CD14-positive monocyte (primary cell): ENCODE results near the gene ADGRL4. TPM values are rescaled to one million over a fixed set of nuclear protein-coding genes. Genes with fewer than 3 reads are reported as not detected.

Experiments
- DNase-seq, 3 donors: peaks; one replicate each; pipeline ENCODE4 v3.0.0-alpha.2; 2011 to 2022
- H2AFZ ChIP-seq: 2 replicates; pipeline ENCODE4 v1.6.0; 2012; ENCODE audit warnings: mild to moderate bottlenecking, low read depth, low read length, inconsistent platforms; ENCODE audit not compliant: insufficient read depth, poor library complexity, severe bottlenecking
- H3K27ac ChIP-seq, 2 donors: 1 replicate in 1 of 2; 2 replicates in 1 of 2; pipeline ENCODE4 v1.5.1; 2012 to 2013; ENCODE audit warnings: low read length in 2 of 2, control low read depth in 1 of 2, inconsistent platforms in 1 of 2, low read depth in 1 of 2, mild to moderate bottlenecking in 1 of 2
- H3K27me3 ChIP-seq, 2 donors: one replicate each; pipeline versions ENCODE4 v1.6.0 to v1.6.1; 2011 to 2013; ENCODE audit warnings: low read length in 2 of 2; ENCODE audit not compliant: control insufficient read depth in 2 of 2, insufficient read depth in 2 of 2
- H3K36me3 ChIP-seq, 2 donors: replicated peaks in 1 of 2; 1 replicate in 1 of 2; 2 replicates in 1 of 2; pipeline versions ENCODE4 v1.5.1 to v1.6.1; 2012 to 2013; ENCODE audit warnings: low read length in 2 of 2, control low read depth in 1 of 2, inconsistent platforms in 1 of 2, mild to moderate bottlenecking in 1 of 2; ENCODE audit not compliant: insufficient read depth in 2 of 2, control insufficient read depth in 1 of 2
- H3K4me1 ChIP-seq, 2 donors: 1 replicate in 1 of 2; 2 replicates in 1 of 2; pipeline versions ENCODE4 v1.5.1 to v1.6.1; 2012 to 2013; ENCODE audit warnings: low read length in 2 of 2, control low read depth in 1 of 2, inconsistent platforms in 1 of 2, mild to moderate bottlenecking in 1 of 2, moderate library complexity in 1 of 2; ENCODE audit not compliant: insufficient read depth in 2 of 2, control insufficient read depth in 1 of 2
- H3K4me2 ChIP-seq: replicated peaks from 2 replicates; pipeline ENCODE3; 2012; ENCODE audit warnings: low read length, moderate library complexity, mild to moderate bottlenecking; ENCODE audit not compliant: poor library complexity, severe bottlenecking; ENCODE audit errors: extremely low read depth
- H3K4me3 ChIP-seq, 3 experiments: fragments of 200-600 bp in 1 of 3; sonication (generic) in 1 of 3; replicated peaks in 1 of 3; 1 replicate in 2 of 3; 2 replicates in 1 of 3; pipeline ENCODE4 v1.5.1; 2011 to 2013; ENCODE audit warnings: low read length in 3 of 3, mild to moderate bottlenecking in 3 of 3, control low read depth in 2 of 3, low read depth in 2 of 3, inconsistent platforms in 1 of 3, moderate library complexity in 1 of 3
- H3K79me2 ChIP-seq: 2 replicates; pipeline ENCODE4 v1.6.0; 2012; ENCODE audit warnings: mild to moderate bottlenecking, control low read depth, inconsistent platforms, low read length, moderate library complexity; ENCODE audit not compliant: insufficient read depth
- H3K9ac ChIP-seq: 2 replicates; pipeline ENCODE4 v1.6.0; 2017; ENCODE audit warnings: low read length, mild to moderate bottlenecking; ENCODE audit not compliant: insufficient read depth, poor library complexity, severe bottlenecking
- H3K9me3 ChIP-seq, 2 donors: replicated peaks in 1 of 2; 1 replicate in 1 of 2; 2 replicates in 1 of 2; pipeline versions ENCODE4 v1.5.1 to v1.6.1; 2012 to 2013; ENCODE audit warnings: low read length in 2 of 2, control low read depth in 1 of 2; ENCODE audit not compliant: control insufficient read depth in 1 of 2, insufficient read depth in 1 of 2
- H4K20me1 ChIP-seq: 2 replicates; pipeline ENCODE4 v1.6.0; 2012; ENCODE audit warnings: mild to moderate bottlenecking, low read length, control low read depth, moderate library complexity; ENCODE audit not compliant: insufficient read depth
- H3K27ac Mint-ChIP-seq, 7 donors: one replicate each; pipeline ENCODE4 v1.8.0; 2020; ENCODE audit warnings: mild to moderate bottlenecking in 7 of 7, mixed read lengths in 7 of 7, moderate library complexity in 6 of 7, inconsistent platforms in 2 of 7
- H3K27me3 Mint-ChIP-seq, 3 donors: one replicate each; pipeline ENCODE4 v1.8.0; 2021 to 2022; ENCODE audit warnings: low read depth in 3 of 3, mild to moderate bottlenecking in 3 of 3, mixed read lengths in 3 of 3, moderate library complexity in 3 of 3, inconsistent platforms in 1 of 3
- H3K36me3 Mint-ChIP-seq, 2 donors: one replicate each; pipeline ENCODE4 v1.8.0; 2020; ENCODE audit warnings: mixed read lengths in 2 of 2, inconsistent platforms in 1 of 2, mild to moderate bottlenecking in 1 of 2
- H3K4me1 Mint-ChIP-seq: one replicate; pipeline ENCODE4 v1.8.0; 2020; ENCODE audit warnings: mild to moderate bottlenecking, mixed read lengths
- H3K4me3 Mint-ChIP-seq, 2 donors: one replicate each; pipeline ENCODE4 v1.8.0; 2020; ENCODE audit warnings: mild to moderate bottlenecking in 2 of 2, mixed read lengths in 2 of 2, moderate library complexity in 1 of 2
- H3K9me3 Mint-ChIP-seq, 7 donors: one replicate each; pipeline ENCODE4 v1.8.0; 2020 to 2022; ENCODE audit warnings: mixed read lengths in 7 of 7, mild to moderate bottlenecking in 6 of 7, moderate library complexity in 6 of 7, inconsistent platforms in 2 of 7
- CTCF ChIP-seq: fragments of 200-600 bp; IDR thresholded peaks from one replicate; pipeline ENCODE4 v1.8.0; 2022; ENCODE audit warnings: antibody characterized with exemption, mild to moderate bottlenecking
- WGBS: methylation state at CpG from one replicate; pipeline ENCODE4 v1.1.5; 2013; ENCODE audit warnings: missing lambda C conversion rate; ENCODE audit not compliant: insufficient coverage; 5-methylcytosine and 5-hydroxymethylcytosine counted together
- intact Hi-C, 2 donors: fragments of 100-400 bp; cut with micrococcal nuclease; formaldehyde crosslinking; loops; one replicate each; pipeline versions ENCODE4 v1.15.0 to v1.15.1; 2023
- polyA plus RNA-seq, 3 donors: library from polyadenylated mRNA; depleted of rRNA in 1 of 3; unstranded in 2 of 3; stranded (reverse) in 1 of 3; fragments of 300-500 nt in 2 of 3; fragments of >200 nt in 1 of 3; fragmentation: Illumina TruSeq in 2 of 3; gene quantifications; 1 replicate in 2 of 3; 2 replicates in 1 of 3; pipeline ENCODE4 v1.2.3, GENCODE V29; 2012 to 2021

ADGRL4 gene
- polyA plus RNA-seq, 3 donors = not detected

- intact Hi-C loops = no loop called here
- Mint-ChIP-seq H3K36me3 (no peaks in the 10 kb centered on the region), H3K27ac (no peak overlapping the region), H3K4me3 (no peak overlapping the region), H3K9me3 (peaks cover 4 to 13% (median 8%) of the 10 kb centered on the region in 7 donors), H3K4me1 (no peaks in the 10 kb centered on the region), H3K27me3 (peaks cover 8 to 17% (median 10%) of the 10 kb centered on the region in 3 donors)
- no peak for DNase-seq
- Histone ChIP-seq H3K79me2 (no peaks in the 10 kb centered on the region), H3K27me3 (peaks cover 0 to 12% of the 10 kb centered on the region in 2 donors), H3K9ac (no peak overlapping the region), H3K4me2 (no peak overlapping the region), H3K9me3 (peaks cover 4 to 6% of the 10 kb centered on the region in 2 donors), H3K27ac (no peak overlapping the region), H3K4me1 (no peaks in the 10 kb centered on the region), H3K36me3 (no peaks in the 10 kb centered on the region), H2AFZ (no peak overlapping the region), H3K4me3 (no peak overlapping the region), H4K20me1 (no peaks in the 10 kb centered on the region)
- no peak for TF ChIP-seq CTCF
- 50% methylated on average over 2 of the region's 4 CpGs for WGBS
Measured at GRCh38 chr1:79005945-79006344, 585 bp downstream of the ADGRL4 start.

- intact Hi-C loops = no loop called here
- TF ChIP-seq CTCF = no peak
- Histone ChIP-seq H3K27ac (no peak overlapping the region), H2AFZ (no peak overlapping the region), H3K27me3 (peaks cover 0 to 12% of the 10 kb centered on the region in 2 donors), H3K9me3 (peaks cover 4 to 6% of the 10 kb centered on the region in 2 donors), H3K79me2 (no peaks in the 10 kb centered on the region), H3K4me3 (no peak overlapping the region), H4K20me1 (no peaks in the 10 kb centered on the region), H3K4me2 (no peak overlapping the region), H3K4me1 (no peaks in the 10 kb centered on the region), H3K9ac (no peak overlapping the region), H3K36me3 (no peaks in the 10 kb centered on the region)
- H3K9me3 Mint-ChIP-seq = peaks cover 4 to 13% (median 7%) of the 10 kb centered on the region in 7 donors
- no CpG with 5 or more reads among the region's 3 CpGs for WGBS
- H3K4me3 Mint-ChIP-seq = no peak overlapping the region
- peaks cover 8 to 17% (median 10%) of the 10 kb centered on the region in 3 donors for H3K27me3 Mint-ChIP-seq
- H3K27ac Mint-ChIP-seq = no peak overlapping the region
- H3K36me3 Mint-ChIP-seq = no peaks in the 10 kb centered on the region
- no peak for DNase-seq
- no peaks in the 10 kb centered on the region for H3K4me1 Mint-ChIP-seq
Measured at GRCh38 chr1:79004916-79005315, 1.6 kb downstream of the ADGRL4 start.
